Natural killer cell (primary cell): ENCODE data around the gene SNX5. TPM values are rescaled to one million over a fixed set of nuclear protein-coding genes. Genes with fewer than 3 reads are reported as not detected.

Source experiments
- ATAC-seq, 3 donors: fragments of 150-1000 bp in 2 of 3; fragments of 200-7000 bp in 1 of 3; cut with Tn5 transposase; 1 replicate in 1 of 3; 2 replicates in 2 of 3; pipeline ENCODE4 v1.10.0; 2021; ENCODE audit warnings: mild to moderate bottlenecking in 2 of 3, moderate library complexity in 2 of 3
- DNase-seq, 2 donors: peaks; one replicate each; pipeline versions ENCODE4 v3.0.0 to v3.0.0-alpha.2; 2013 to 2021; ENCODE audit warnings: mixed read lengths in 1 of 2
- H3K27ac ChIP-seq: one replicate; pipeline ENCODE4 v1.5.1; 2013; ENCODE audit warnings: mild to moderate bottlenecking, low read length
- H3K27me3 ChIP-seq: one replicate; pipeline ENCODE4 v1.6.1; 2013; ENCODE audit warnings: low read length; ENCODE audit not compliant: control insufficient read depth, insufficient read depth
- H3K36me3 ChIP-seq: one replicate; pipeline ENCODE4 v1.6.1; 2013; ENCODE audit warnings: low read length; ENCODE audit not compliant: control insufficient read depth, insufficient read depth
- H3K4me1 ChIP-seq: one replicate; pipeline ENCODE4 v1.6.1; 2013; ENCODE audit warnings: low read length; ENCODE audit not compliant: control insufficient read depth, insufficient read depth
- H3K4me3 ChIP-seq: one replicate; pipeline ENCODE4 v1.5.1; 2013; ENCODE audit warnings: low read length
- H3K9me3 ChIP-seq: one replicate; pipeline ENCODE4 v1.6.1; 2013; ENCODE audit warnings: low read length; ENCODE audit not compliant: control insufficient read depth, insufficient read depth
- H3K27ac Mint-ChIP-seq, 2 donors: one replicate each; pipeline ENCODE4 v1.8.0; 2022; ENCODE audit warnings: mild to moderate bottlenecking in 2 of 2, mixed read lengths in 2 of 2, moderate library complexity in 1 of 2
- H3K27me3 Mint-ChIP-seq, 2 donors: one replicate each; pipeline ENCODE4 v1.8.0; 2022; ENCODE audit warnings: low read depth in 2 of 2, mixed read lengths in 2 of 2
- H3K36me3 Mint-ChIP-seq: one replicate; pipeline ENCODE4 v1.8.0; 2022; ENCODE audit warnings: mixed read lengths
- H3K4me1 Mint-ChIP-seq, 2 donors: one replicate each; pipeline ENCODE4 v1.8.0; 2022; ENCODE audit warnings: mixed read lengths in 2 of 2
- H3K4me3 Mint-ChIP-seq: one replicate; pipeline ENCODE4 v1.8.0; 2022; ENCODE audit warnings: mild to moderate bottlenecking, moderate library complexity, mixed read lengths
- H3K9me3 Mint-ChIP-seq, 2 donors: one replicate each; pipeline ENCODE4 v1.8.0; 2022; ENCODE audit warnings: mixed read lengths in 2 of 2
- WGBS: methylation state at CpG from one replicate; pipeline ENCODE4 v1.1.7; 2013; ENCODE audit warnings: missing lambda C conversion rate; ENCODE audit not compliant: insufficient coverage; 5-methylcytosine and 5-hydroxymethylcytosine counted together
- intact Hi-C: fragments of 100-400 bp; cut with micrococcal nuclease; formaldehyde crosslinking; loops from one replicate; pipeline ENCODE4 v1.14.2; 2022
- total RNA-seq, 4 donors: library from RNA; stranded (reverse); fragments of 120-200 nt in 1 of 4; gene quantifications; one replicate each; pipeline versions ENCODE4 v1.2.3 to v1.2.4, GENCODE V29; 2013 to 2022
- TF ChIP-seq, protein P1 (sequence below): fragments of 200-600 bp; IDR thresholded peaks from one replicate; pipeline ENCODE4 v1.8.0; 2022; ENCODE audit warnings: antibody characterized with exemption

SNX5 gene
- total RNA-seq, 3 donors from 2014 or later (not counting 1 experiment from before 2014, with no cell fraction given), result 62.3 to 85.4 (median 72.1) TPM

DNA sequence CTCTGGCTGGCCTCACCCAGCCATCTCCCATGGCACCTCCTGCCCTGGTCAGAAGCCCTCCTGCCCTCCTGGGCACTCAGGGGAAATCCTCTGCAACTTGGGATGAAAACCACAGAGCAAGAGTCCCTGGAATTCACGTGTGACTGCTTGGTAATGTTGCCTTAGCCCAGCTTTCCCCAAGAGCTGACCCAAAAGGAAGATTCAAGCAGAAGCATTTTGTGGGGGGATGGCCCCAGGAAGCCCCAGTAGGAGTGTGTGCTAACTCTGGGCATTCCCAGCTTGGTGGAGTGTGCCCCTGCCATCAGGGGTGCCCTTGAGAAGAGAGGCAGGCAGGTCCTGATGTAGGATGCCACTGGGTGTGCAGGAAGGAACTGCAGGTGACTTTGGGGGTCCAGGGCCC, 35.5 kb downstream of the SNX5 start:
- 67% methylated on average over 1 of the region's 1 CpG for WGBS
- no peaks in the 10 kb centered on the region for H3K9me3 Mint-ChIP-seq
- H3K36me3 Mint-ChIP-seq, result no peaks in the 10 kb centered on the region
- DNase-seq (no peak), ATAC-seq (no peak)
- H3K27me3 Mint-ChIP-seq, result no peaks in the 10 kb centered on the region
- Histone ChIP-seq H3K4me1 (peaks cover under 1% of the 10 kb centered on the region), H3K27me3 (no peaks in the 10 kb centered on the region), H3K27ac (no peak overlapping the region), H3K4me3 (no peak overlapping the region), H3K9me3 (no peaks in the 10 kb centered on the region), H3K36me3 (no peaks in the 10 kb centered on the region)
- peak overlapping the region in 1 of 2 donors; percentile 24 for H3K27ac Mint-ChIP-seq
- intact Hi-C loops, result no loop called here
- no peaks in the 10 kb centered on the region for H3K4me1 Mint-ChIP-seq
- H3K4me3 Mint-ChIP-seq, result no peak overlapping the region
- TF ChIP-seq, protein P1, sequence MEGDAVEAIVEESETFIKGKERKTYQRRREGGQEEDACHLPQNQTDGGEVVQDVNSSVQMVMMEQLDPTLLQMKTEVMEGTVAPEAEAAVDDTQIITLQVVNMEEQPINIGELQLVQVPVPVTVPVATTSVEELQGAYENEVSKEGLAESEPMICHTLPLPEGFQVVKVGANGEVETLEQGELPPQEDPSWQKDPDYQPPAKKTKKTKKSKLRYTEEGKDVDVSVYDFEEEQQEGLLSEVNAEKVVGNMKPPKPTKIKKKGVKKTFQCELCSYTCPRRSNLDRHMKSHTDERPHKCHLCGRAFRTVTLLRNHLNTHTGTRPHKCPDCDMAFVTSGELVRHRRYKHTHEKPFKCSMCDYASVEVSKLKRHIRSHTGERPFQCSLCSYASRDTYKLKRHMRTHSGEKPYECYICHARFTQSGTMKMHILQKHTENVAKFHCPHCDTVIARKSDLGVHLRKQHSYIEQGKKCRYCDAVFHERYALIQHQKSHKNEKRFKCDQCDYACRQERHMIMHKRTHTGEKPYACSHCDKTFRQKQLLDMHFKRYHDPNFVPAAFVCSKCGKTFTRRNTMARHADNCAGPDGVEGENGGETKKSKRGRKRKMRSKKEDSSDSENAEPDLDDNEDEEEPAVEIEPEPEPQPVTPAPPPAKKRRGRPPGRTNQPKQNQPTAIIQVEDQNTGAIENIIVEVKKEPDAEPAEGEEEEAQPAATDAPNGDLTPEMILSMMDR, result no peak

- H3K4me3 ChIP-seq, result no peak overlapping the region
- no peaks in the 10 kb centered on the region for H3K27me3 Mint-ChIP-seq
- no peak for ATAC-seq
- no peaks in the 10 kb centered on the region for H3K36me3 ChIP-seq
- H3K4me1 Mint-ChIP-seq, result no peaks in the 10 kb centered on the region
- no peaks in the 10 kb centered on the region for H3K36me3 Mint-ChIP-seq
- no peak overlapping the region for H3K4me3 Mint-ChIP-seq
- WGBS, result 95% methylated on average over 4 of the region's 5 CpGs
- H3K9me3 ChIP-seq, result no peaks in the 10 kb centered on the region
- no peaks in the 10 kb centered on the region for H3K9me3 Mint-ChIP-seq
- H3K27ac Mint-ChIP-seq, result no peak overlapping the region
- no peak for DNase-seq
- H3K4me1 ChIP-seq, result no peaks in the 10 kb centered on the region
- TF ChIP-seq, protein P1, result no peak
- intact Hi-C loops, result no loop called here
- no peaks in the 10 kb centered on the region for H3K27me3 ChIP-seq
- no peak overlapping the region for H3K27ac ChIP-seq
These were observed 36.2 kb downstream of the SNX5 start for GRCh38 chr20:17932396-17932795.

- no peaks in the 10 kb centered on the region for H3K4me1 Mint-ChIP-seq
- H3K27me3 ChIP-seq, result no peaks in the 10 kb centered on the region
- H3K9me3 Mint-ChIP-seq, result no peaks in the 10 kb centered on the region
- H3K36me3 ChIP-seq, result no peaks in the 10 kb centered on the region
- no peaks in the 10 kb centered on the region for H3K27me3 Mint-ChIP-seq
- H3K9me3 ChIP-seq, result no peaks in the 10 kb centered on the region
- no peak overlapping the region for H3K4me3 Mint-ChIP-seq
- intact Hi-C loops, result no loop called here
- no peak overlapping the region for H3K4me3 ChIP-seq
- WGBS, result 93% methylated on average over 1 of the region's 1 CpG
- ATAC-seq (no peak), DNase-seq (no peak)
- TF ChIP-seq, protein P1, result no peak
- H3K36me3 Mint-ChIP-seq, result no peaks in the 10 kb centered on the region
- no peaks in the 10 kb centered on the region for H3K4me1 ChIP-seq
- H3K27ac Mint-ChIP-seq, result no peak overlapping the region
- H3K27ac ChIP-seq, result no peak overlapping the region
These were observed 37.1 kb downstream of the SNX5 start for GRCh38 chr20:17931513-17931912.

- no peak overlapping the region for H3K27ac Mint-ChIP-seq
- H3K9me3 Mint-ChIP-seq, result no peaks in the 10 kb centered on the region
- H3K36me3 Mint-ChIP-seq, result no peaks in the 10 kb centered on the region
- H3K4me1 Mint-ChIP-seq, result no peaks in the 10 kb centered on the region
- no peak overlapping the region for H3K4me3 Mint-ChIP-seq
- intact Hi-C loops, result no loop called here
- H3K27me3 Mint-ChIP-seq, result no peaks in the 10 kb centered on the region
- ATAC-seq (no peak), DNase-seq (no peak)
- H3K4me1 ChIP-seq, result no peaks in the 10 kb centered on the region
- H3K9me3 ChIP-seq, result no peaks in the 10 kb centered on the region
- no peaks in the 10 kb centered on the region for H3K27me3 ChIP-seq
- H3K4me3 ChIP-seq, result no peak overlapping the region
- TF ChIP-seq, protein P1, result no peak
- 69% methylated on average over 22 of the region's 22 CpGs for WGBS
- no peaks in the 10 kb centered on the region for H3K36me3 ChIP-seq
- no peak overlapping the region for H3K27ac ChIP-seq
These were observed 39.8 kb downstream of the SNX5 start for GRCh38 chr20:17928633-17929311.
